Measurements from ENCODE around the gene MTUS2.

MTUS2 gene

GRCh38 chr13:29481603-29482002 lies 661.5 kb downstream of the MTUS2 start:
- H3K27ac ChIP-seq (ENCODE audit: low read length): no peak overlapping the region
- H2AFZ ChIP-seq (ENCODE audit: low read depth, low read length): no peak overlapping the region
- H3K9ac ChIP-seq (ENCODE audit: low read depth, low read length): no peak overlapping the region
- H3K27me3 ChIP-seq (ENCODE audit: insufficient read depth, low read length, poor library complexity): no peaks in the 10 kb centered on the region
- TF ChIP-seq EZH2 (IDR thresholded peaks at IDR 0.05; ENCODE audit: borderline replicate concordance, low read depth, low read length, severe bottlenecking) (no peak), CTCF (IDR thresholded peaks at IDR 0.05; ENCODE audit: borderline replicate concordance, extremely low read depth, low read length, poor library complexity, severe bottlenecking) (no peak)
- no peak for ATAC-seq (ENCODE audit: insufficient read depth, low read depth)
- no peaks in the 10 kb centered on the region for H3K4me1 ChIP-seq (ENCODE audit: insufficient read depth, low read length)
- H3K79me2 ChIP-seq (ENCODE audit: insufficient read depth, low read length): no peaks in the 10 kb centered on the region
- H3K4me2 ChIP-seq (ENCODE audit: insufficient read depth, low read length): no peak overlapping the region
- DNase-seq: no peak
- H4K20me1 ChIP-seq (ENCODE audit: insufficient read depth, low read length): no peaks in the 10 kb centered on the region
- peaks cover 28% of the 10 kb centered on the region for H3K36me3 ChIP-seq (ENCODE audit: insufficient read depth, low read length)
- no peak overlapping the region for H3K4me3 ChIP-seq (ENCODE audit: low read depth in 1 of 2, low read length in 2 of 2)
- H3K9me3 ChIP-seq (ENCODE audit: insufficient read depth, low read length, severe bottlenecking): no peaks in the 10 kb centered on the region

- Histone ChIP-seq H3K79me2 (ENCODE audit: insufficient read depth, low read length) (no peaks in the 10 kb centered on the region), H3K27me3 (ENCODE audit: insufficient read depth, low read length, poor library complexity) (no peaks in the 10 kb centered on the region), H3K27ac (ENCODE audit: low read length) (no peak overlapping the region), H3K4me3 (ENCODE audit: low read depth in 1 of 2, low read length in 2 of 2) (no peak overlapping the region), H3K36me3 (ENCODE audit: insufficient read depth, low read length) (peaks cover 30% of the 10 kb centered on the region), H3K4me2 (ENCODE audit: insufficient read depth, low read length) (no peak overlapping the region), H3K9me3 (ENCODE audit: insufficient read depth, low read length, severe bottlenecking) (no peaks in the 10 kb centered on the region), H3K9ac (ENCODE audit: low read depth, low read length) (no peak overlapping the region), H4K20me1 (ENCODE audit: insufficient read depth, low read length) (no peaks in the 10 kb centered on the region), H3K4me1 (ENCODE audit: insufficient read depth, low read length) (no peaks in the 10 kb centered on the region), H2AFZ (ENCODE audit: low read depth, low read length) (no peak overlapping the region)
- no peak for DNase-seq
- no peak for TF ChIP-seq EZH2 (IDR thresholded peaks at IDR 0.05; ENCODE audit: borderline replicate concordance, low read depth, low read length, severe bottlenecking)
- TF ChIP-seq CTCF (IDR thresholded peaks at IDR 0.05; ENCODE audit: borderline replicate concordance, extremely low read depth, low read length, poor library complexity, severe bottlenecking): no peak
- no peak for ATAC-seq (ENCODE audit: insufficient read depth, low read depth)
Observed at GRCh38 chr13:29482504-29482903, 662.4 kb downstream of the MTUS2 start.

GRCh38 chr13:29483211-29483610 lies 663.1 kb downstream of the MTUS2 start:
- Histone ChIP-seq H3K4me2 (ENCODE audit: insufficient read depth, low read length) (no peak overlapping the region), H3K4me1 (ENCODE audit: insufficient read depth, low read length) (no peaks in the 10 kb centered on the region), H3K27ac (ENCODE audit: low read length) (no peak overlapping the region), H3K9me3 (ENCODE audit: insufficient read depth, low read length, severe bottlenecking) (no peaks in the 10 kb centered on the region), H4K20me1 (ENCODE audit: insufficient read depth, low read length) (no peaks in the 10 kb centered on the region), H2AFZ (ENCODE audit: low read depth, low read length) (no peak overlapping the region), H3K27me3 (ENCODE audit: insufficient read depth, low read length, poor library complexity) (no peaks in the 10 kb centered on the region), H3K36me3 (ENCODE audit: insufficient read depth, low read length) (peaks cover 33% of the 10 kb centered on the region), H3K4me3 (ENCODE audit: low read depth in 1 of 2, low read length in 2 of 2) (no peak overlapping the region), H3K9ac (ENCODE audit: low read depth, low read length) (no peak overlapping the region), H3K79me2 (ENCODE audit: insufficient read depth, low read length) (no peaks in the 10 kb centered on the region)
- no peak for TF ChIP-seq CTCF (IDR thresholded peaks at IDR 0.05; ENCODE audit: borderline replicate concordance, extremely low read depth, low read length, poor library complexity, severe bottlenecking)
- DNase-seq: no peak
- ATAC-seq (ENCODE audit: insufficient read depth, low read depth): no peak

- Histone ChIP-seq H4K20me1 (ENCODE audit: insufficient read depth, low read length) (no peaks in the 10 kb centered on the region), H3K27me3 (ENCODE audit: insufficient read depth, low read length, poor library complexity) (no peaks in the 10 kb centered on the region), H3K4me3 (ENCODE audit: low read depth in 1 of 2, low read length in 2 of 2) (no peak overlapping the region), H3K27ac (ENCODE audit: low read length) (no peak overlapping the region), H3K4me1 (ENCODE audit: insufficient read depth, low read length) (no peaks in the 10 kb centered on the region), H3K4me2 (ENCODE audit: insufficient read depth, low read length) (no peak overlapping the region), H3K36me3 (ENCODE audit: insufficient read depth, low read length) (peaks cover 36% of the 10 kb centered on the region), H3K79me2 (ENCODE audit: insufficient read depth, low read length) (no peaks in the 10 kb centered on the region), H3K9ac (ENCODE audit: low read depth, low read length) (no peak overlapping the region), H3K9me3 (ENCODE audit: insufficient read depth, low read length, severe bottlenecking) (no peaks in the 10 kb centered on the region), H2AFZ (ENCODE audit: low read depth, low read length) (no peak overlapping the region)
- TF ChIP-seq EZH2 (IDR thresholded peaks at IDR 0.05; ENCODE audit: borderline replicate concordance, low read depth, low read length, severe bottlenecking) (no peak), CTCF (IDR thresholded peaks at IDR 0.05; ENCODE audit: borderline replicate concordance, extremely low read depth, low read length, poor library complexity, severe bottlenecking) (no peak)
- ATAC-seq (ENCODE audit: insufficient read depth, low read depth) (no peak), DNase-seq (no peak)
Observed at GRCh38 chr13:29483623-29484022, 663.5 kb downstream of the MTUS2 start.

Data from DND-41 (cell line).